GM19193 (cell line): ENCODE data around the gene RPL41.

Experiments used
- POLR2A ChIP-seq: IDR thresholded peaks from 4 replicates; pipeline ENCODE4 v1.6.1; 2011; ENCODE audit not compliant: insufficient read depth, insufficient read length; ENCODE audit errors: extremely low read depth

Gene RPL41

GRCh38 chr12:56153678-56154065 lies 37.2 kb downstream of the RPL41 start:
- TF ChIP-seq POLR2A: no peak

GRCh38 chr12:56154246-56154771 lies 37.9 kb downstream of the RPL41 start:
- no peak for TF ChIP-seq POLR2A

- no peak for TF ChIP-seq POLR2A
These were observed 38.4 kb downstream of the RPL41 start for GRCh38 chr12:56154818-56155217.

- TF ChIP-seq POLR2A: no peak
These were observed 38.9 kb downstream of the RPL41 start for GRCh38 chr12:56155256-56155845.

- TF ChIP-seq POLR2A: peak; percentile 44
These were observed 41.0 kb downstream of the RPL41 start for GRCh38 chr12:56157201-56158028.

- TF ChIP-seq POLR2A: peak; percentile 99
These were observed 41.8 kb downstream of the RPL41 start, which contains the start of gene MYL6 for GRCh38 chr12:56158029-56158925. Gene MYL6 (plus strand): TSS chr12:56158359. CDS start chr12:56158402, 43 bp downstream.

- peak; percentile 26 for TF ChIP-seq POLR2A
These were observed 42.6 kb downstream of the RPL41 start for GRCh38 chr12:56158926-56159461.

GRCh38 chr12:56159482-56160192 lies 43.2 kb downstream of the RPL41 start:
- TF ChIP-seq POLR2A: peak; percentile 5

- peak; percentile 43 for TF ChIP-seq POLR2A
These were observed 43.8 kb downstream of the RPL41 start for GRCh38 chr12:56160193-56160763.

- peak; percentile 19 for TF ChIP-seq POLR2A
These were observed 44.7 kb downstream of the RPL41 start for GRCh38 chr12:56160894-56161689.

- peak; percentile 40 for TF ChIP-seq POLR2A
These were observed 45.4 kb downstream of the RPL41 start for GRCh38 chr12:56161690-56162351.
